SKM-1 (cell line): ENCODE measurements around the gene KCNMA1.

Source experiments
- DNase-seq: peaks from one replicate; lab custom pipeline; 2025; ENCODE audit not compliant: unreplicated experiment; lab: John Stamatoyannopoulos, UW

KCNMA1 gene

GRCh38 chr10:77193001-77193400 is 444.6 kb downstream of the KCNMA1 start:
- no peak for DNase-seq

DNA sequence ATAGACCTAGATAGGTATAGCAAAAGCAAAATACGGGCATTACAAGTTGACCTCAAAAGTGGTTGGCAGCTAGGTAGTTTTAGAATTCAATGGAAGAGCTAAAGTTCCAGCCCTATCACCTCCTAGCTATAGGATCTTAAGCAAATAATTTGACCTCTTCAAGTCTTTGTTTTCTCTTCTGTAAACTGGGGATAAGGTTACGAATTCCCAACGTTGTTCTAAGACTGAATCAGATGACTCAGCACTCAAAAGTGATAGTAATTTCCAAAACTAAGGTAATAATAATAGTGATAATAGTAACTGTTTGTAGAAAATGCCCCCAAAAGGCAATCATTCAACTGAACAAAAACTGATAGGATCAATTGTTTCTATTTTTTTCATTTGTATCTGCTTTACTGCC is 445.2 kb downstream of the KCNMA1 start:
- no peak for DNase-seq

DNA sequence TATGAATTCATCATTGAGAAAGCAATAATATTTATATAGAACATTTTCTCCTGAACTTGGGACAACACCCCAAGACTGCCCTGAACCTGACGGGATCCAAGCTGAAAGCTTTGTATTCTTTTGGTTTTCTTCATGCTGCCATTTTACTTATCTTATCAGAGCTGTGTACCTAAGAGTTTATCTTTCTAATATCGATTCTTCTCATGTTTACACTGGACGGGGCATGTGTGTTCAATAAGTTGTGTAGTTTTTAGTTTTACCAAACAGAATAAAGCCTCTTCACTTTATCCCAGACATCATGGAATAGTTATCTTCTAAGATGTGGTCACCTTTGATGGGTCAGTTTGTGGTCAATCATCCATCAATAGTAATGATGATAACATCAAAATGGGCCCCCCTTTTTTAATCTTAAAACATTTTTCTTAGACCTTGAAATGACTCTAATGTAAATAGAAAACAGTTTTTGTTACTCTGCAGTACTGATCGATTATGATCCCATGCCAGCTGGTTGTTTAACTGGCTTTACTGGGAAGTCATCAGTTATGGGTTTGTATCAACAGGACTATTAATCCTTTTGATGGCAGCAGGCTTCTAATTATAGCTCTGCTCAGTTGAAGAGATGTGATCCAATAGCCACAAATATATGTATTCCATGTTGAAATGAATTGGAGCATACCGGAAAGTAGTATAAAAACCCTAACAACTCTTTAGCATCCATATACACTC is 446.1 kb downstream of the KCNMA1 start:
- no peak for DNase-seq

DNA sequence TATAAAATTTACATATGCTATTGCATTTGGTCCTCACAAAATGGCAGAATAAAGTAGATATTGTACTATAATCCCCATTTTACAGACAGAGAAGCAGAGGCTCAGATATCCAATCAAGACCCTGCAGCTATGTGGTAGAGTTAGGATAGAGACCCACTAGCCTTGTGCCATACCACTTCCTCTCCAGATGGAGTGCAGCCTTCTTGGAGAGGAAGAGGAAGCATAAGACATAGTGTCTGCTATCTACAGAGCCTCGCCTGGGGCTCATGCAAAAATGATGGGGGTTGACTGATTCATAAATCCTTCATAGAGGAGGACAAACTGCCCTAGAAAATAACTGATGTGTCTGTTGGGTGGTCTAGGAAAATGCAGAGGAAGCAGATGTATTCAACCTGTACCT is 447.3 kb downstream of the KCNMA1 start:
- DNase-seq, result no peak

GRCh38 chr10:77189520-77189919 is 448.1 kb downstream of the KCNMA1 start:
- DNase-seq, result no peak

GRCh38 chr10:77189075-77189474 is 448.5 kb downstream of the KCNMA1 start:
- DNase-seq, result no peak

- no peak for DNase-seq
Observed at GRCh38 chr10:77188521-77188920, 449.1 kb downstream of the KCNMA1 start.

DNA sequence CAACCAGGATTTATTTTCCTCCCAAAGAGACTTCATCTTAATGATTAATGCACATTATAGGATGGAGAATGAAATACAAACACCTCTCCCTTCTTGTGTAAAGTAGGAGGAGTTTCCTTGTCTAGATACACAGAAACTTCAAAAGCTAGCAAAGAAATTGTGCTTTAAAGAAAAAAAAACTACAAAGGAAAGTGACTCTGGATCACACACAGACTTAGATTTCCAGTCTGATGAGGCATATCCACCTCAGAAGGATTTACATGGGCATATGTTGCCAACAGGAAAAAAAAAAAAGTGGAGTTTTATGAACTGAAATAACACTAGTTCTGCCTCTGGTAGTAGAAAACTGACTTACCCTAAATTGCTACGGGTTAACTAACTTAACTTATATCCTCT is 449.6 kb downstream of the KCNMA1 start:
- DNase-seq, result no peak

GRCh38 chr10:77187376-77187999 is 450.1 kb downstream of the KCNMA1 start:
- no peak for DNase-seq

DNA sequence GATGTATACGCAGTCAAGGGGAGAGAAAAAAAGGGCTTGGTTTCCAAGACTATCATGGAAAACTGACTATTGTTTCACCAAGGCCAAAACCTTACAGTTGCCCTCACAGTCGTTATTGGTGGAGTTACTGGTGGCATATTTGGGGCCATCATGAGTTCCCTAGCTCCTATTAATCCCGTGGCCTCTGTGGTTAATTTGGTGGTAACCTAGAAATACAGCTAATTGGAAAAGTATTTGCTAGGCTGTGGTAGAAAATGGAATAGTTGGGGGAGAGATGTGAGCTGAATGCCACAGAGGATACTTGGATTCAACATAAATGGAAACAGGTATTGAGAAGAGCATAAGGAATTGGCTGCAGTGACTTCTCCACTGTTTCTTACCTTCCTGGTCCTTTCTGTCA is 450.7 kb downstream of the KCNMA1 start:
- no peak for DNase-seq

- no peak for DNase-seq
Observed at GRCh38 chr10:77185696-77186095, 451.9 kb downstream of the KCNMA1 start.

DNA sequence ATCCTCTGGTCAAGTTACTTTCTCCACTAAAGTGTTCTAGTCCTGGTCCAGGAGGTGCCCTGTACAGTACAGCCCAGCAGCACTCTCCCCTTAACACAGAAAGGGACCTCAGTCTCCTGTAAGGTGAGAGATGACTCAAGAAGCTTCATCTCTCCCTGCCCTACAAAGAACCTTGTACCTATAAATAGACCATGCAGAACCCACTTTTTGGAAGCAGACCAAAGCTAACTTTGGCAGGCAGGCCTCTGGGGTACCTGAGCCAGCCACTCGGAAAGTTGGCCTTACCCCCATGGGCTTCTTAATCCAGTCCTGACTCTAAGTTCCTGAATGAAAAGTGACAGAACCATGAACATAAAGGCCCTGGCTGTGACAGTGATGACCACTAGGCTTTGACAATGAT is 454.8 kb downstream of the KCNMA1 start:
- DNase-seq, result no peak

GRCh38 chr10:77180794-77181193 is 456.8 kb downstream of the KCNMA1 start:
- DNase-seq, result no peak

DNA sequence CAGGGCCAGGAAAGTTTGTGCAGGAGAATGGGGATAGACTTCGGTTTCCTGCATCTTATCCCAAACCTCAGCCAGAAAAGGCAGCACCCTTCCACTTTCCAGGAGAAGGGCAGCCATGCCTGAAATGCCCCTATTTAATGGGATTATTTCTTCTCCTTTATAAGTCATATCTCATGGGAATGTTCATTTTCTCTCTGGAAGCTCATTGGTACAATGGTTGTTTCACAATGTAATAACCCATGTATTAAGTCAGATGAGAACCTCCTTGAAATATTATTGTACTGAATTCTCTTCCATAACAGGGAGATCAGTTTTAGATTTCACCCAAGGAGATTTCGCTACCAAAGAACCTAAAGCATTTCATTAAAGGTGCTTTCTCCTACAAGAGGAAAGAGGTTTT is 457.5 kb downstream of the KCNMA1 start:
- no peak for DNase-seq

GRCh38 chr10:77179015-77179695 is 458.5 kb downstream of the KCNMA1 start:
- DNase-seq, result no peak

GRCh38 chr10:77177589-77177988 is 460.0 kb downstream of the KCNMA1 start:
- no peak for DNase-seq

- DNase-seq, result no peak
Observed at GRCh38 chr10:77177161-77177560, 460.4 kb downstream of the KCNMA1 start.

- DNase-seq, result no peak
Observed at GRCh38 chr10:77176232-77176631, 461.4 kb downstream of the KCNMA1 start.

- DNase-seq, result no peak
Observed at GRCh38 chr10:77175631-77176222, 461.9 kb downstream of the KCNMA1 start.

DNA sequence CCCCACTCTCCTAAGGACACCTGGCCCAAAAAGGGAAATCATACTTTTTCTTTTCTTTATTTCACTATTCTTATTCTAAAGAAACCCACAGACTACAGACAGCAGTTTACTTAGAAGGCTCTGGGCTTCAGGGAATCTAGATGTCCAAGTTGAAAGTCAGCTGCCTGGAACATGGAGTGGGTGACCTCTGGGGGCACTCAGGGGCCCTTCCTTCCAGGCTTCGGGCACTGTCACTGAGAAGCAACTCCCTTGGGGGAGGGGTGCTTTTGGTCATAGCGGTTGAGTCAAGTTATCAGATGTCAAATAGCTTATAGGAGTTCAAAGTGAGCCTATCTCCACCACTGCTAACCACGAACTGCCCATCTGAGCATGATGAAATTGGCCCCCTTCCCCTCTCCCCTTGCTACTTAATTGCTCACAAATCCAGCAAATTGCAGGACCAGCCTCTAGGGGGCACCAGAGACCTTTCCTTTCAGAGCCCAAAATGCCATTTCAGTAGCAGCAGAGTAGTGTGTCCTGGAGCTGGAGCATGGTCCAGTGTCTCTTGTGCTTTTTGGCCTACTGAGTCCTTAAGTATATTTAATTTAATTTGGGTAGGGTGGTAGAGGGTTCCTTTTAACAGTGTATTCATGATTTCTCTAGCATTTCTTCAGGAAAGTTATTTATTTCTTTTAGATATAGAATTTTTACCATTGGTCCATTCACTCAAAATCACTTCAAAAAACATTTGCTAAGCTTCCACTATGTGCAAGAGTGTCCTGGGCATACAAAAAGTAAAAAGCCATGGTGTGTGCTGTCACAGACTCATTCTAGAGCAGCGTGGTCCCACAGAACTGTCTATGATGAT is 463.8 kb downstream of the KCNMA1 start:
- DNase-seq, result peak; percentile 62

DNA sequence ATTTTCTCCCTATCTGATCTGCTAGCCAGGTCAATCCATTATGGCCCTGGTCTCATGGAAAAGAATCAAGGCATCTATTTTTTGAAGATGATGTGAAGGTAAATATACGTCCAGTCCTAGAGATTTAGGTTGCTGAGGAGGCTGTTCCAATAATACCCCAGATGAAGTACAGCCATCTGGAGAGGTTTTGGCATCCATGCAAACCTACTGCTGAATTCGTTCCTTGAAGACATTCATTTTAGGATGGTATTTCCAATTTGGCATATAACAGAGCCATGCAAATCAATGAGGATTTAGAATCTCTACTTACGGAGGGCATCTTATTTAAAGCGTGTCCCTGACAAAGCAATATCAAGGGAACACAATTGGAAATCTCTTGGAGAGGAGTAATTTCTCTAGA is 465.5 kb downstream of the KCNMA1 start:
- DNase-seq, result no peak
